ENCODE data around the gene XPO1.

The XPO1 gene

GRCh38 chr2:61438670-61439069, 99.5 kb downstream of the XPO1 start:
- no peak for DNase-seq
- Histone ChIP-seq H3K27me3 (ENCODE audit: insufficient read depth, low read length, poor library complexity) (no peaks in the 10 kb centered on the region), H3K4me3 (ENCODE audit: low read depth in 1 of 2, low read length in 2 of 2) (no peak overlapping the region), H2AFZ (ENCODE audit: low read depth, low read length) (no peak overlapping the region), H3K4me2 (ENCODE audit: insufficient read depth, low read length) (no peak overlapping the region), H3K9ac (ENCODE audit: low read depth, low read length) (no peak overlapping the region), H3K27ac (ENCODE audit: low read length) (no peak overlapping the region), H3K79me2 (ENCODE audit: insufficient read depth, low read length) (peaks cover 98% of the 10 kb centered on the region), H4K20me1 (ENCODE audit: insufficient read depth, low read length) (peaks cover 42% of the 10 kb centered on the region), H3K9me3 (ENCODE audit: insufficient read depth, low read length, severe bottlenecking) (peaks cover 5% of the 10 kb centered on the region), H3K36me3 (ENCODE audit: insufficient read depth, low read length) (peaks cover 13% of the 10 kb centered on the region; the same call in 1 of the 2 replicates), H3K4me1 (ENCODE audit: insufficient read depth, low read length) (no peaks in the 10 kb centered on the region)
- no peak for TF ChIP-seq EZH2 (IDR thresholded peaks at IDR 0.05; ENCODE audit: borderline replicate concordance, low read depth, low read length, severe bottlenecking)
- TF ChIP-seq CTCF (IDR thresholded peaks at IDR 0.05; ENCODE audit: borderline replicate concordance, extremely low read depth, low read length, poor library complexity, severe bottlenecking), result no peak
- ATAC-seq (ENCODE audit: insufficient read depth, low read depth), result no peak

- no peak for ATAC-seq (ENCODE audit: insufficient read depth, low read depth)
- Histone ChIP-seq H3K27ac (ENCODE audit: low read length) (no peak overlapping the region), H3K4me1 (ENCODE audit: insufficient read depth, low read length) (no peaks in the 10 kb centered on the region), H4K20me1 (ENCODE audit: insufficient read depth, low read length) (peaks cover 41% of the 10 kb centered on the region), H3K9me3 (ENCODE audit: insufficient read depth, low read length, severe bottlenecking) (peaks cover 5% of the 10 kb centered on the region), H3K4me3 (ENCODE audit: low read depth in 1 of 2, low read length in 2 of 2) (no peak overlapping the region), H3K4me2 (ENCODE audit: insufficient read depth, low read length) (no peak overlapping the region), H3K27me3 (ENCODE audit: insufficient read depth, low read length, poor library complexity) (no peaks in the 10 kb centered on the region), H3K36me3 (ENCODE audit: insufficient read depth, low read length) (peaks cover 11% of the 10 kb centered on the region; the same call in 1 of the 2 replicates), H3K9ac (ENCODE audit: low read depth, low read length) (no peak overlapping the region), H3K79me2 (ENCODE audit: insufficient read depth, low read length) (peaks cover 98% of the 10 kb centered on the region), H2AFZ (ENCODE audit: low read depth, low read length) (no peak overlapping the region)
- no peak for DNase-seq
- TF ChIP-seq CTCF (IDR thresholded peaks at IDR 0.05; ENCODE audit: borderline replicate concordance, extremely low read depth, low read length, poor library complexity, severe bottlenecking), result no peak
- TF ChIP-seq EZH2 (IDR thresholded peaks at IDR 0.05; ENCODE audit: borderline replicate concordance, low read depth, low read length, severe bottlenecking), result no peak
Observed at GRCh38 chr2:61437170-61437569, 101.0 kb downstream of the XPO1 start.

GRCh38 chr2:61436092-61436491, 102.1 kb downstream of the XPO1 start:
- peaks cover 40% of the 10 kb centered on the region for H4K20me1 ChIP-seq (ENCODE audit: insufficient read depth, low read length)
- no peaks in the 10 kb centered on the region for H3K27me3 ChIP-seq (ENCODE audit: insufficient read depth, low read length, poor library complexity)
- ATAC-seq (ENCODE audit: insufficient read depth, low read depth) (peak; percentile 36; the same call in 1 of the 3 replicates), DNase-seq (no peak)
- H3K9ac ChIP-seq (ENCODE audit: low read depth, low read length), result no peak overlapping the region
- no peaks in the 10 kb centered on the region for H3K4me1 ChIP-seq (ENCODE audit: insufficient read depth, low read length)
- H3K27ac ChIP-seq (ENCODE audit: low read length), result no peak overlapping the region
- H3K9me3 ChIP-seq (ENCODE audit: insufficient read depth, low read length, severe bottlenecking), result peaks cover 5% of the 10 kb centered on the region
- no peak for TF ChIP-seq EZH2 (IDR thresholded peaks at IDR 0.05; ENCODE audit: borderline replicate concordance, low read depth, low read length, severe bottlenecking)
- TF ChIP-seq CTCF (IDR thresholded peaks at IDR 0.05; ENCODE audit: borderline replicate concordance, extremely low read depth, low read length, poor library complexity, severe bottlenecking), result no peak
- peaks cover 98% of the 10 kb centered on the region for H3K79me2 ChIP-seq (ENCODE audit: insufficient read depth, low read length)
- H3K4me3 ChIP-seq (ENCODE audit: low read depth in 1 of 2, low read length in 2 of 2), result no peak overlapping the region
- H3K4me2 ChIP-seq (ENCODE audit: insufficient read depth, low read length), result no peak overlapping the region
- no peak overlapping the region for H2AFZ ChIP-seq (ENCODE audit: low read depth, low read length)
- peaks cover 11% of the 10 kb centered on the region; the same call in 1 of the 2 replicates for H3K36me3 ChIP-seq (ENCODE audit: insufficient read depth, low read length)

GRCh38 chr2:61435291-61435690, 102.9 kb downstream of the XPO1 start:
- Histone ChIP-seq H3K79me2 (ENCODE audit: insufficient read depth, low read length) (peaks cover 98% of the 10 kb centered on the region), H3K4me2 (ENCODE audit: insufficient read depth, low read length) (no peak overlapping the region), H2AFZ (ENCODE audit: low read depth, low read length) (no peak overlapping the region), H3K4me3 (ENCODE audit: low read depth in 1 of 2, low read length in 2 of 2) (no peak overlapping the region), H4K20me1 (ENCODE audit: insufficient read depth, low read length) (peaks cover 45% of the 10 kb centered on the region), H3K27me3 (ENCODE audit: insufficient read depth, low read length, poor library complexity) (no peaks in the 10 kb centered on the region), H3K36me3 (ENCODE audit: insufficient read depth, low read length) (peaks cover 11% of the 10 kb centered on the region; the same call in 1 of the 2 replicates), H3K9ac (ENCODE audit: low read depth, low read length) (no peak overlapping the region), H3K9me3 (ENCODE audit: insufficient read depth, low read length, severe bottlenecking) (peaks cover 5% of the 10 kb centered on the region), H3K27ac (ENCODE audit: low read length) (no peak overlapping the region), H3K4me1 (ENCODE audit: insufficient read depth, low read length) (no peaks in the 10 kb centered on the region)
- ATAC-seq (ENCODE audit: insufficient read depth, low read depth), result no peak
- no peak for TF ChIP-seq EZH2 (IDR thresholded peaks at IDR 0.05; ENCODE audit: borderline replicate concordance, low read depth, low read length, severe bottlenecking)
- no peak for TF ChIP-seq CTCF (IDR thresholded peaks at IDR 0.05; ENCODE audit: borderline replicate concordance, extremely low read depth, low read length, poor library complexity, severe bottlenecking)
- DNase-seq, result no peak

Data from DND-41 (cell line).